Measurements from ENCODE around the gene EIF4G3. TPM values are rescaled to one million over a fixed set of nuclear protein-coding genes. Genes with fewer than 3 reads are reported as not detected.

EIF4G3 gene
- total and polyA plus RNA-seq, 10 of the 15 experiments (the other 5 are each of a cell fraction or from before 2014, with no cell fraction given), result 7.4 to 45.1 (median 29.1) TPM

DNA sequence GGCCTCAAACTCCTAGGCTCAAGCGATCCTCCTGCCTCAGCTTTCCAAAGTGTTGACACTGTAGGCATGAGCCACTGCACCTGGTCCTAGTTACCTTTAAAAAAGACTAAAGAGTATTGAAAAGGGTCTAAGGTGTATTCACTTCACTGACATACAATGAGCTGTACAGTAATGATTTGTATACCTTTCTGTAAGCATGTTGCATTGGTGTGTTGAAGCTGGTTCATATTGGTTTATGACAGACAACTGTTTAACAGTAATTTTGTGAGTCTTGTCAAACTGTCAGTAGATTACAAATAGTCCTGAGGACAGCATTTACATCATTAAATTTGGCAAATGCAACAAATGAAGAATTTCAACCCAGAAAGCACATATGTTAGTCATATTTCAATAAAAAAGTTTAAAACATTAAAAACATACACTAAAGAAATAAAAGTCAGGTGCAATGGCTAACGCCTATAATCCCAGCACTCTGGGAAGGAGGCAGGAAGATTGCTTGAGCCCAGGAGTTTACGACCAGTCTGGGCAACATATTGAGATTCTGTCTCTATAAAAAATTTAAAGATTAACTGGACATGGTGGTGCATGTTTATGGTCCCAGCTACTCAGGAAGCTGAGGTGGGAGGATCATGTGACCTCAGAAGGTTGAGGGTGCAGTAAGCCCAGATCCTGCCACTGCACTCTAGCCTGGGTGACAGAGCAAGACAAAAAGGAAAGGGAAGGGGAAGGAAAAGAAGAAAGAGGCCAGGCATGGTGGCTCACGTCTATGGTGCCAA is 301.3 kb downstream of the EIF4G3 start:
- ATAC-seq, result no peak
- Histone ChIP-seq H3K36me3 (ENCODE audit: control insufficient read depth in 2 of 2, insufficient read depth in 2 of 2, low read length in 1 of 2) (no peaks in the 10 kb centered on the region), H3K27me3 (replicated peaks in 1 of 2; ENCODE audit: control insufficient read depth in 2 of 2, insufficient read depth in 2 of 2, low read length in 1 of 2) (no peaks in the 10 kb centered on the region), H3K9ac (ENCODE audit: control insufficient read depth, insufficient read depth, low read length) (no peak overlapping the region), H3K79me2 (ENCODE audit: control insufficient read depth, insufficient read depth, low read length) (no peaks in the 10 kb centered on the region), H3K4me3 (no peak overlapping the region), H4K20me1 (ENCODE audit: control insufficient read depth, insufficient read depth) (no peaks in the 10 kb centered on the region), H3K4me2 (ENCODE audit: control insufficient read depth, insufficient read depth) (no peak overlapping the region), H3K9me3 (replicated peaks; ENCODE audit: control insufficient read depth, insufficient read depth, low read length) (no peaks in the 10 kb centered on the region), H3K27ac (ENCODE audit: control insufficient read depth, insufficient read depth) (no peak overlapping the region), H2AFZ (ENCODE audit: control insufficient read depth, low read depth, low read length) (no peak overlapping the region), H3K4me1 (ENCODE audit: control insufficient read depth, insufficient read depth, low read length) (no peaks in the 10 kb centered on the region; the same call in none of the 2 replicates)
- POLR2A ChIA-PET, result interaction anchor here (0.6 to 0.7 kb wide), 2 partner anchors 62 to 243 kb away, joined by 4 to 5 read pairs; no protein-coding TSS in a partner anchor
- WGBS (ENCODE audit: insufficient coverage, insufficient replicate concordance, low lambda C conversion rate, missing lambda C conversion rate), result 80% methylated on average over 4 of the region's 4 CpGs
- RAD21 ChIA-PET (ENCODE audit: unreplicated experiment), result no interaction called here
- in situ Hi-C loops (cut with MboI), result no loop called here
- no peak for DNase-seq (ENCODE audit: low read depth, low spot score)
- SMC1A ChIA-PET (ENCODE audit: uncharacterized antibody, unreplicated experiment), result interaction anchor here (0.7 to 1.9 kb wide), 2 partner anchors 8 to 320 kb away, joined by 3 to 6 read pairs; no protein-coding TSS in a partner anchor
- BruUV-seq (replicated peaks), result no TSS peak
- no peak for FAIRE-seq
- TF ChIP-seq DPF2 (IDR thresholded peaks at IDR 0.05), result no peak
- TF ChIP-seq ZBED1 (IDR thresholded peaks at IDR 0.05; ENCODE audit: borderline replicate concordance), result no peak
- TF ChIP-seq, protein P1, sequence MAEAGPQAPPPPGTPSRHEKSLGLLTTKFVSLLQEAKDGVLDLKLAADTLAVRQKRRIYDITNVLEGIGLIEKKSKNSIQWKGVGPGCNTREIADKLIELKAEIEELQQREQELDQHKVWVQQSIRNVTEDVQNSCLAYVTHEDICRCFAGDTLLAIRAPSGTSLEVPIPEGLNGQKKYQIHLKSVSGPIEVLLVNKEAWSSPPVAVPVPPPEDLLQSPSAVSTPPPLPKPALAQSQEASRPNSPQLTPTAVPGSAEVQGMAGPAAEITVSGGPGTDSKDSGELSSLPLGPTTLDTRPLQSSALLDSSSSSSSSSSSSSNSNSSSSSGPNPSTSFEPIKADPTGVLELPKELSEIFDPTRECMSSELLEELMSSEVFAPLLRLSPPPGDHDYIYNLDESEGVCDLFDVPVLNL (IDR thresholded peaks at IDR 0.05; ENCODE audit: low read depth, low read length), result no peak
- TF ChIP-seq GATAD2B (conservative IDR thresholded peaks at IDR 0.05; ENCODE audit: low read depth), result no peak
- TF ChIP-seq CHD4 (IDR thresholded peaks at IDR 0.05), result no peak
- no peak for TF ChIP-seq LARP7 (IDR thresholded peaks at IDR 0.05)
- no peak for TF ChIP-seq CBFB (IDR thresholded peaks at IDR 0.05; ENCODE audit: low read depth)
- no peak for TF ChIP-seq BACH1 (IDR thresholded peaks at IDR 0.05; ENCODE audit: borderline replicate concordance)
- intact Hi-C loops (cut with micrococcal nuclease; ENCODE audit: unreplicated experiment), result no loop called here
- CTCF ChIA-PET, result interaction anchor here (0.6 kb wide), 1 partner anchor 215 kb away, joined by 3 read pairs; no protein-coding TSS in a partner anchor

Measured in GM12878 (cell line).